NCI-H2227 (cell line): Measurements from ENCODE around the gene SLC16A6.
"Not testable (repeated sequence)": the region's sequence is repeated elsewhere in the genome, so short reads cannot be mapped to it uniquely, and the experiment has no call there.

Source experiments
- DNase-seq: peaks from one replicate; lab custom pipeline; 2025; ENCODE audit not compliant: unreplicated experiment; lab: John Stamatoyannopoulos, UW

SLC16A6 gene

GRCh38 chr17:68314916-68315535, 24.1 kb upstream of the SLC16A6 start:
- no peak for DNase-seq

DNA sequence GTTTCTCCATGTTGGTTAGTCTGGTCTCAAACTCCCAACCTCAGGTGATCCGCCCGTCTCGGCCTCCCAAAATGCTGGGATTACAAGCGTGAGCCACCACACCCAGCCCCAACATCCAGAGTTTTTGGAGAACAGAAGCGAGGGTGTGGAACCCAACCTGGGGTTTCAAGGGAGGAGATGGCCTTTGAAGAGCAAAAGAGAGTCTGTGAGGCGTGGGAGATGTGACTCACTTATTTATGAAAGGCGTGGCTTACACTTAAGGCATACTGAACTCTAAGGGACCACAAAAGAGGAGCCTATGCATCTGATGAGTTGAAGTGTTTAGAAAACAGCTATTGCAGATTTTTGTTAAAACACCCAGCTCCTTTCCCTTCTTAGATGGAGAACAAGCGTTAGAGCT, 19.2 kb upstream of the SLC16A6 start:
- DNase-seq: no peak

- DNase-seq: not testable (repeated sequence)
Observed at GRCh38 chr17:68309066-68309670, 18.2 kb upstream of the SLC16A6 start.

- DNase-seq: not testable (repeated sequence)
Observed at GRCh38 chr17:68308486-68308885, 17.6 kb upstream of the SLC16A6 start.

DNA sequence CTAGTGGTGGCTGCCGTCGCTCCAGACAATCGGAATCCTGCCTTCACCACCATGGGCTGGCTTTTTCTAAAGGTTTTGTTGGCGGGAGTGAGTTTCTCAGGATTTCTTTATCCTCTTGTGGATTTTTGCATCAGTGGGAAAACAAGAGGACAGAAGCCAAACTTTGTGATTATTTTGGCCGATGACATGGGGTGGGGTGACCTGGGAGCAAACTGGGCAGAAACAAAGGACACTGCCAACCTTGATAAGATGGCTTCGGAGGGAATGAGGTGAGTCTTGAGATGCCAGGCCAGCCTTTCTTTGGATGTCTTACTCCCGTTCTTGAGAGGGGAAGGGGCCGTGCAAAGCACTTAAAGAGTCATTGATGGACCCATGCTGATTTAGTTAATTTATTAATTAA, 16.5 kb upstream of the SLC16A6 start:
- DNase-seq: no peak

GRCh38 chr17:68306819-68307218, 15.9 kb upstream of the SLC16A6 start:
- no peak for DNase-seq

- DNase-seq: no peak
Observed at GRCh38 chr17:68305142-68305541, 14.2 kb upstream of the SLC16A6 start.

- no peak for DNase-seq
Observed at GRCh38 chr17:68304706-68305105, 13.8 kb upstream of the SLC16A6 start.

- DNase-seq: no peak
Observed at GRCh38 chr17:68302666-68303065, 11.7 kb upstream of the SLC16A6 start.

DNA sequence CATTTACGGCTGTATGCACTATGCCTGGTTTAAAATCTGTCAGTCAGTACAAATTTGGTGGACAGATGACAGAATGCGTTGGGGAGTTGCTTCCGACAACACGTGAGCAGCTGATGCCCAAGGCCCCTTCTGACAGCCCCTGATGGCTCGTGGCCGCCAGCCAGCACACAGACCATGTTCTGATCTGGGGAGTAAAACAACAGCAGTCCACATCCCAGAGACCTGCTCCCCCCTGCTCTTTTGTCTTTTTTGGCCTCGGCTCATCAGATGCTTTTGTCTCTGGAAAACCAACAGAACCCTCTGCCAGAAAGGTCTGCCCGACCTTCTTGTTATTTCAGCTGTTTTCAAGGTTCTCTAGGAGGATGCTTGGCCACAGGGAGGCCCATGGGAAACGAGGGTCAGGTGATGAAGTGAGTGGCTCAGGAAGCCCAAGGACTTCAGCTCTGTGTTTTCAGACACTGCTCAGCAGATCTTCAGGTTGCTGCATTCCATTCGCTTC, 11.2 kb upstream of the SLC16A6 start:
- no peak for DNase-seq

- DNase-seq: no peak
Observed at GRCh38 chr17:68301438-68301959, 10.6 kb upstream of the SLC16A6 start.

DNA sequence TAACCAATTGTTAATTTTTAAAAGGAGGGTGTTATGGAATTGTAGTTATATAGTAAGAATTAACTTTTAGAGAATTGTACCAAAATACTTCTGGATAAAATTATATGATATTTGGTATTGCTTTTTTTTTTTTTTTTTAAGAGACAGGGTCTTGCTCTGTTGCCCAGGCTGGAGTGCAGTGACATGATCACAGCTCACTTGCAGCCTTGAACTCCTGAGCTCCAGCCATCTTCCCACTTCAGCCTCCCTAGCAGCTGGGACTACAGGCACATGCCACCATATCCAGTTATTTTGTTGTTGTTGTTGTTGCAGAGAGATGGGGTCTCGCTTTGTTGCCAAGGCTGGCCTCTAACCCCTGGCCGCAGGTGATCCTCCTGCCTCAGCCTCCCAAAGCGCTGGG, 8.9 kb upstream of the SLC16A6 start:
- DNase-seq: no peak

GRCh38 chr17:68298601-68299000, 7.7 kb upstream of the SLC16A6 start:
- no peak for DNase-seq

GRCh38 chr17:68297195-68297594, 6.3 kb upstream of the SLC16A6 start:
- no peak for DNase-seq

- DNase-seq: no peak
Observed at GRCh38 chr17:68296217-68297191, 5.6 kb upstream of the SLC16A6 start.

DNA sequence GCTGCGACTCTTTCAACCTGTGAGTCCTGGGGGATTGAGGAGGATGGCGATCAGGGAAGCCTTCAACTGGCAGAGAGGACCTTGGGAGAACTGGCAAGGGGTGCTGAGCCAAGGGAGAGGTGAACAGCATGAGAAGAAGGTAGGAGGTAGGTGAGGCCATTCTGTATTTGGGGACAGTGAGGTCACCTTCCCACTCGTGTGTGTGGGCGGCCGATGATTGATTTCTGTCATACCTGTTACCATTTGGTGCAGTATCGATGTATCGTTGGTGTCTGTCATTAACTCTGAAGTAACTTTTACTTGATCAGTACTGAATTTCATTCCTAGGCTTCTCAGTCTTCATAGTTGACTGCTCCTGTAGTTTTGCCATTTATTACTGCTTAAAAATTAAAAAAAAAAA, 4.2 kb upstream of the SLC16A6 start:
- no peak for DNase-seq

GRCh38 chr17:68294617-68295016, 3.7 kb upstream of the SLC16A6 start:
- no peak for DNase-seq

GRCh38 chr17:68294196-68294555, 3.2 kb upstream of the SLC16A6 start:
- DNase-seq: no peak

DNA sequence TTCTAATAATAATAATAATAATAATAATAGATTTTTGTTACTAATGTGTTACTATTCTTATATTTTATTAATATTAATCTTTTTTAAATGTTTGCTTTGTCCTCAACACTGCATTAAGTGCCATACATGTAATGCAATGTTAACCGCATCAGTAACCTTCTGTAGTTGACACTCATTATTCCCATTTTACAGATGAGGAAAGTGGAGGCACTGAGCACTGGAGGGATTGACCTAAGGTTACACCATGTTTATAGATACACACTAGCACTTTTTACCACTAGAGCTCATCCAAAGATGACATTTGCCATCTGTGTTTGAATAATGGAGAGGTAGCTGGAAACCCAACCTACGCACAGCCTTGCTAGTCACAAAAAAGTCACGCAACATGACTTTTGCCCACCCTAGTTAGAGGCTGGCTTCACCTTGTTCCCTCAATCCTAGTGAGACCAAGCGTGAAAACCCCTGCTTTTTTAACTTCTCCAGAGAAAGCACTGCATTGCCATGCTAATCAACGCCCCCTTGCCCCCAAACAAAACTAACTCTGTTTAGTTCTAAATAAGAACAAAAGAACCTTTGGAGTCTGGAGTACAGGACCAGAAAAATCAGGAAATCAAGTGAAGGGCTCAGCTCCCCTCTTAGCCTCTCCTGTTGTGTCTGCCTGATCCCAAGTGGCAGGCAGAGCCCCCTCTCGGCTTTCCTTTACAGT, 2.7 kb upstream of the SLC16A6 start:
- DNase-seq: no peak

GRCh38 chr17:68292689-68293040, 1.7 kb upstream of the SLC16A6 start:
- no peak for DNase-seq
